HFFc6 (cell line): ENCODE measurements around the gene GGACT. TPM values are rescaled to one million over a fixed set of nuclear protein-coding genes. Genes with fewer than 3 reads are reported as not detected.

Experiments
- DNase-seq: peaks from one replicate; pipeline ENCODE4 v3.0.0-alpha.2; 2018
- H3K27ac Mint-ChIP-seq: 2 replicates; pipeline ENCODE4 v1.8.0; 2020; ENCODE audit warnings: mild to moderate bottlenecking, mixed read lengths
- H3K27me3 Mint-ChIP-seq: 2 replicates; pipeline ENCODE4 v1.8.0; 2021; ENCODE audit warnings: mild to moderate bottlenecking, moderate library complexity, mixed read lengths; ENCODE audit not compliant: insufficient read depth
- H3K36me3 Mint-ChIP-seq: 2 replicates; pipeline ENCODE4 v1.8.0; 2021; ENCODE audit warnings: low read depth, mixed read lengths
- H3K4me1 Mint-ChIP-seq: 2 replicates; pipeline ENCODE4 v1.8.0; 2020; ENCODE audit warnings: low read depth, mixed read lengths
- H3K4me3 Mint-ChIP-seq: 2 replicates; pipeline ENCODE4 v1.8.0; 2020; ENCODE audit warnings: mild to moderate bottlenecking, moderate library complexity, mixed read lengths
- H3K9me3 Mint-ChIP-seq: 2 replicates; pipeline ENCODE4 v1.8.0; 2020; ENCODE audit warnings: mild to moderate bottlenecking, mixed read lengths
- total RNA-seq, 6 experiments: library from RNA; stranded (reverse); fragmentation: NEBNext Ultra II Directional; extraction: Animal tissue kit (Norgen Biotek cat#: 25700); gene quantifications; 2 replicates in 1 of 6; 3 replicates in 5 of 6; pipeline ENCODE4 v1.2.3, GENCODE V29; 2021
- TF ChIP-seq, protein P1 (sequence below): fragments of 200-600 bp; sonication (generic); IDR thresholded peaks from 2 replicates; pipeline ENCODE4 v1.5.0; 2021; ENCODE audit warnings: antibody characterized with exemption, mild to moderate bottlenecking

The GGACT gene
- total RNA-seq, 6 experiments from 2014 or later = 0.99 to 3.0 (median 1.8) TPM

DNA sequence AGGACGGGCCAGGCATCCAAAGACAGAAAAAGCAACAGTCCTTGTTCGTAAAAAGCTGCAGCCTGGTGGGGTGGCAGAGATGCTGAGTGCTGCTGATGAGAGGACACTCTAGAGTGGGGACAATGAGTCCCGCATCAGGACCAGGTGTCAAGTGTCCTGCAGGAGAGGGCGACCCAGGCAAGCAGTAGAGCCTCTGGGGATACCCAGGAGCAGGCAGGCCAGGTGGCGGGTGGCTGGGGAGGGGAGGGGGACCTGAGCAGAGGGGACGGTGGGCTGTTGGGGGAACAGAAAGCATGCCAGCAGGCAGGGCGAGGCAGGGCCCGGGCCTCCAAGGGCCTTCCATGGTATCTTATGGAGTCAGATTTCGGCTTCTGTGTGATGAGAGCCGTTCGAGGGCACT, 35.8 kb downstream of the GGACT start:
- Mint-ChIP-seq H3K4me1 (peaks cover 15% of the 10 kb centered on the region), H3K9me3 (no peaks in the 10 kb centered on the region), H3K4me3 (no peak overlapping the region), H3K27ac (no peak overlapping the region), H3K36me3 (no peaks in the 10 kb centered on the region), H3K27me3 (peaks cover 6% of the 10 kb centered on the region)
- TF ChIP-seq, protein P1, sequence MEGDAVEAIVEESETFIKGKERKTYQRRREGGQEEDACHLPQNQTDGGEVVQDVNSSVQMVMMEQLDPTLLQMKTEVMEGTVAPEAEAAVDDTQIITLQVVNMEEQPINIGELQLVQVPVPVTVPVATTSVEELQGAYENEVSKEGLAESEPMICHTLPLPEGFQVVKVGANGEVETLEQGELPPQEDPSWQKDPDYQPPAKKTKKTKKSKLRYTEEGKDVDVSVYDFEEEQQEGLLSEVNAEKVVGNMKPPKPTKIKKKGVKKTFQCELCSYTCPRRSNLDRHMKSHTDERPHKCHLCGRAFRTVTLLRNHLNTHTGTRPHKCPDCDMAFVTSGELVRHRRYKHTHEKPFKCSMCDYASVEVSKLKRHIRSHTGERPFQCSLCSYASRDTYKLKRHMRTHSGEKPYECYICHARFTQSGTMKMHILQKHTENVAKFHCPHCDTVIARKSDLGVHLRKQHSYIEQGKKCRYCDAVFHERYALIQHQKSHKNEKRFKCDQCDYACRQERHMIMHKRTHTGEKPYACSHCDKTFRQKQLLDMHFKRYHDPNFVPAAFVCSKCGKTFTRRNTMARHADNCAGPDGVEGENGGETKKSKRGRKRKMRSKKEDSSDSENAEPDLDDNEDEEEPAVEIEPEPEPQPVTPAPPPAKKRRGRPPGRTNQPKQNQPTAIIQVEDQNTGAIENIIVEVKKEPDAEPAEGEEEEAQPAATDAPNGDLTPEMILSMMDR = no peak
- no peak for DNase-seq

DNA sequence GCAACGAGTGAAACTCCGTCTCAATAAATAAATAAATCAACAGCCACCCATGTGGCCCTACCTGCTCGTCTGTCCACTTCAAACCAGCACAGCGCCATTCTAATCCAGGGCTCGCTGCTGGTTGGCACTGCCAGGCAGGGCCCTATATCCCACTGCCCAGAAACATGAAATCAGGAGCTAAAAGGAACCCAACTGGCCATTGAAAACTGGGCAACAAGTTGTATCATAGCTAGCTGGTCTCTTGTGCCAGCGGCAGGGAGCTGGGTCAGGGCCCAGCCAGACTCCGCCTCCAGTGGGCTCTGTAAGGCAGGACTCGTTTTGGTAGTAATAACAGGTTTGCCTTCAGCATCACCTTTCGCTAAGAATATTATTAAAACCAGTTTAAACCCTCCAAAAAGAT, 39.3 kb downstream of the GGACT start:
- no peaks in the 10 kb centered on the region for H3K9me3 Mint-ChIP-seq
- peaks cover 21% of the 10 kb centered on the region for H3K4me1 Mint-ChIP-seq
- no peak overlapping the region for H3K4me3 Mint-ChIP-seq
- TF ChIP-seq, protein P1 = no peak
- no peaks in the 10 kb centered on the region for H3K36me3 Mint-ChIP-seq
- H3K27ac Mint-ChIP-seq = no peak overlapping the region
- DNase-seq = no peak
- H3K27me3 Mint-ChIP-seq = peaks cover 2% of the 10 kb centered on the region; the same call in 1 of the 2 replicates

DNA sequence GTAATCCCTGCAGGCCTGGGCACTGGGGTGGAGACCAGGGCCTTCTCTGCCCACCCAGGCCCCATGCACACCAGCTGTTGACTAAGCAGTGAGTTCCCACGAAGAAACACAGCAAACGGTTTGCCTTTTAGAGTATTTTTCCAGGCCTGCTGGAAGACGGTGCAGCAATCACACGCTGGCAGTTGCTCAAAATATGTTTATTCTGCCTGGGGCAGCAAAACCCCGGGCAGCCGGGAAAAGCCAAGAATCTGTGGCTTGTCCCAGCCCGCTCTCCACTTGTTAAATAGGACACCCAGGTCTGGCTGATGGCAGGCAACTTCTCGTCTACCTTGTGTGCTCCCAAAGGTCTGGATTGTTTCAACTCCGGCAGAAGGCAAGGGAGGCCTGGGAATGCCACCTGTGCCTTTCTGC, 40.8 kb downstream of the GGACT start:
- H3K9me3 Mint-ChIP-seq = no peaks in the 10 kb centered on the region
- peak; percentile 23 for DNase-seq
- peaks cover 2% of the 10 kb centered on the region; the same call in 1 of the 2 replicates for H3K27me3 Mint-ChIP-seq
- TF ChIP-seq, protein P1 = no peak
- no peaks in the 10 kb centered on the region for H3K36me3 Mint-ChIP-seq
- peak overlapping the region; percentile 46; the same call in 1 of the 2 replicates for H3K27ac Mint-ChIP-seq
- H3K4me1 Mint-ChIP-seq = peaks cover 21% of the 10 kb centered on the region
- no peak overlapping the region for H3K4me3 Mint-ChIP-seq

DNA sequence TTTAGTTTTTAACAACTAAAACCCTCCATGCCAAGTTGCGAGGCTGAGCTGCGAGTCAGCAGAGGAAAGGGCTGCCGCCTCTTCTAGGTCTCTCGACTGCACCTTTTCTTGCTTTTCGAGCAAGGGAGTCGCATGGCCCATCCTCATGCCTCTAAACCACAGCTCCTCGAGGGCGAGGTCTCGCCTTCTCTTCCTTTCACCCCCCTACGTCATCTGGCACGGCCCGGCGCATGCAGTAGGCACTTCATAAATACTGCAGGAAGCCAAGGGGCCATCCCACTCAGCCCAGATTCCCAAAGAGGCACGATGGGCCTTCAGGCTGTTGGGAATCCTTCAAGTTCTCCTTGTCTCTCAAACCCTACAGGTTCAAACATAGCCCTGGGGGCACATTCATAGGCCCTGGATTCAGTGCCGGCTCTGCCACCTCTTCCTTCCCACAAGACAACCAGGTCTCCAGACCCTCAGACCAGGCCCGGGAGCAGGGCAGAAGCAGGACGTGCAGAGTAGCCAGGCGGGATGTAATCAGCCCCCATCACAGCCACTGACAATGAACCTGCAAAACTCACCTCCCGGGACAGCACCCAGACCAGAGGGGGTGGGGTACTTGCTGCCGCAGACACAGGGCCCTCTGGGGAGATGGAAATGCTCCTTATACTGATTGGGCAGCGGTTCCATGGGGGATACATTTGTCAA, 41.7 kb downstream of the GGACT start:
- H3K27ac Mint-ChIP-seq = no peak overlapping the region
- no peaks in the 10 kb centered on the region; the same call in none of the 2 replicates for H3K27me3 Mint-ChIP-seq
- no peak overlapping the region for H3K4me3 Mint-ChIP-seq
- no peaks in the 10 kb centered on the region for H3K36me3 Mint-ChIP-seq
- TF ChIP-seq, protein P1 = no peak
- H3K4me1 Mint-ChIP-seq = peaks cover 21% of the 10 kb centered on the region
- no peak for DNase-seq
- no peaks in the 10 kb centered on the region for H3K9me3 Mint-ChIP-seq

DNA sequence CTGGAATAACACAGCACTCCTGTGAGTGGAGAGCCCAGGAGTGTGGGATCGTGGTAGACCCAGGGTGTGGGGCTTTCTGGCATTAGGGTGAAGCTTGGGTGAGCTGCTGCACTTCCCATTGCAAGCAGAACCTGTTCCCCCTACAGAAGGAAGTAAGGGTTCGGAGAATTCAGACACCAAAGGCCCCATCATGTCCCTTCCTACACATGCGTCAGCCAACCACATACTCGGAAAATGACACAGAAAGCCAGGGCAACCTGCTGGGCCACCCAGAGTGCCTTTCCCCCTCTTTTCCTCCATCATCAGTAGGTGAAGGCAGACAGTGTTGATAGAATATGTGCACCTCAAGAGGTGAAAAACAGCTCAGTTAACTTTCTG, 42.9 kb downstream of the GGACT start:
- Mint-ChIP-seq H3K9me3 (no peaks in the 10 kb centered on the region), H3K27ac (no peak overlapping the region), H3K27me3 (no peaks in the 10 kb centered on the region; the same call in none of the 2 replicates), H3K36me3 (peaks cover under 1% of the 10 kb centered on the region; the same call in 1 of the 2 replicates), H3K4me1 (peaks cover 19% of the 10 kb centered on the region), H3K4me3 (no peak overlapping the region)
- DNase-seq = no peak
- TF ChIP-seq, protein P1 = no peak
